A673 (cell line): ENCODE results near the gene NID1.

Experiments
- CTCF ChIP-seq: fragments of 300-800, 200-600 bp; sonication (generic); conservative IDR thresholded peaks from 2 replicates; pipeline ENCODE4 v1.5.1; 2017; ENCODE audit warnings: low read depth, mild to moderate bottlenecking, antibody characterized with exemption, low read length, moderate library complexity, mixed read lengths
- EZH2 ChIP-seq: fragments of 200-600 bp; sonication (generic); IDR thresholded peaks from 2 replicates; pipeline ENCODE4 v1.6.1; 2017; ENCODE audit warnings: borderline replicate concordance, low read depth, mild to moderate bottlenecking, mixed read lengths, antibody characterized with exemption, low read length; ENCODE audit not compliant: poor library complexity, severe bottlenecking

GRCh38 chr1:235979176-235979575 is 85.7 kb downstream of the NID1 start:
- no peak for TF ChIP-seq CTCF
- no peak for TF ChIP-seq EZH2
